ENCODE results near the gene C2CD5.

DNA sequence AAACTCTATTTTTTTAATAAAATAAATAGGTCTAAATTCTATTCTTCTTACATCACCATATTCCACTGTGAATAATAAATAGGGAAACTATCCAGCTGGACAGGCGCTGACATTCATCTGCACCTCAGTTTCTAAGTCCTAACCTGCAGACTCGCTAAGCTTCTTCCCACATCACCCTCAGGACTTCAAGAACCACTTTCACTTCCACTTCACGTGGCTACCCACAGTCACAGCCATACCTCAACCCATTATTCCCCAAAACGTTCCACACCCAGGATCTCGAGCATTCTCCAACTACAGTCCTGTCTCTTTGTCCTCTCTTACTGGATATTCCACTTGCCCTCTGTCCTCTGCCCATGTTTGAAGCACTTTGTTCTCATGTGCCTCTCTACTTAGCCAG lies 71.1 kb downstream of the C2CD5 start:
- TF ChIP-seq CREB1 (IDR thresholded peaks at IDR 0.05; ENCODE audit: low read depth) (no peak), MAX (IDR thresholded peaks at IDR 0.05) (no peak), EP300 (IDR thresholded peaks at IDR 0.05; ENCODE audit: borderline replicate concordance) (no peak), REST (IDR thresholded peaks at IDR 0.05; ENCODE audit: low read depth) (no peak), YY1 (IDR thresholded peaks at IDR 0.05; ENCODE audit: low read depth) (no peak), TCF12 (IDR thresholded peaks at IDR 0.05; ENCODE audit: low read depth) (no peak), TEAD4 (IDR thresholded peaks at IDR 0.05) (no peak), NFIC (IDR thresholded peaks at IDR 0.05) (no peak), USF1 (IDR thresholded peaks at IDR 0.05) (no peak), TAF1 (IDR thresholded peaks at IDR 0.05; ENCODE audit: low read depth) (no peak), CEBPB (IDR thresholded peaks at IDR 0.05) (no peak), FOXM1 (IDR thresholded peaks at IDR 0.05; ENCODE audit: borderline replicate concordance, low read depth) (no peak), ZBTB7A (IDR thresholded peaks at IDR 0.05; ENCODE audit: low read depth) (no peak), EGR1 (IDR thresholded peaks at IDR 0.05) (no peak)

All from Ishikawa (cell line).